Measurements from ENCODE around the gene PIGU.

The PIGU gene

GRCh38 chr20:34570859-34571306, 106.0 kb downstream of the PIGU start:
- peaks cover 7% of the 10 kb centered on the region; the same call in 1 of the 2 replicates for H3K4me1 ChIP-seq (ENCODE audit: control insufficient read depth, low read length)
- H3K9me2 ChIP-seq (replicated peaks; ENCODE audit: control insufficient read depth, low read length): no peaks in the 10 kb centered on the region
- H3K4me3 ChIP-seq (ENCODE audit: low read length): no peak overlapping the region
- no peaks in the 10 kb centered on the region for H4K20me1 ChIP-seq (ENCODE audit: control insufficient read depth, insufficient read depth, low read depth, low read length)
- no peak overlapping the region for H3K4me2 ChIP-seq (ENCODE audit: low read length)
- no peaks in the 10 kb centered on the region for H3K79me2 ChIP-seq (ENCODE audit: control insufficient read depth, low read length)
- no peak for TF ChIP-seq EZH2phosphoT487 (IDR thresholded peaks at IDR 0.05; ENCODE audit: borderline replicate concordance, low read length)
- no peak for TF ChIP-seq CTCF (IDR thresholded peaks at IDR 0.05; ENCODE audit: low read depth, low read length, poor library complexity, severe bottlenecking)
- H3K9me3 ChIP-seq (ENCODE audit: control insufficient read depth, insufficient read depth, low read length): no peaks in the 10 kb centered on the region
- peaks cover 6% of the 10 kb centered on the region; the same call in 1 of the 2 replicates for H3K36me3 ChIP-seq (ENCODE audit: control insufficient read depth, low read length)
- H3K27ac ChIP-seq (ENCODE audit: low read depth, low read length): no peak overlapping the region
- no peaks in the 10 kb centered on the region for H3F3A ChIP-seq (ENCODE audit: control insufficient read depth, insufficient read depth)
- no peaks in the 10 kb centered on the region for H3K27me3 ChIP-seq (ENCODE audit: control insufficient read depth, low read length)

GRCh38 chr20:34569598-34569997, 107.3 kb downstream of the PIGU start:
- no peaks in the 10 kb centered on the region for H4K20me1 ChIP-seq (ENCODE audit: control insufficient read depth, insufficient read depth, low read depth, low read length)
- H3K4me3 ChIP-seq (ENCODE audit: low read length): no peak overlapping the region
- no peaks in the 10 kb centered on the region; the same call in 1 of the 2 replicates for H3F3A ChIP-seq (ENCODE audit: control insufficient read depth, insufficient read depth)
- H3K9me3 ChIP-seq (ENCODE audit: control insufficient read depth, insufficient read depth, low read length): no peaks in the 10 kb centered on the region
- peaks cover 6% of the 10 kb centered on the region; the same call in 1 of the 2 replicates for H3K36me3 ChIP-seq (ENCODE audit: control insufficient read depth, low read length)
- peaks cover 7% of the 10 kb centered on the region; the same call in 1 of the 2 replicates for H3K4me1 ChIP-seq (ENCODE audit: control insufficient read depth, low read length)
- no peak overlapping the region for H3K4me2 ChIP-seq (ENCODE audit: low read length)
- no peaks in the 10 kb centered on the region for H3K9me2 ChIP-seq (replicated peaks; ENCODE audit: control insufficient read depth, low read length)
- TF ChIP-seq CTCF (IDR thresholded peaks at IDR 0.05; ENCODE audit: low read depth, low read length, poor library complexity, severe bottlenecking) (no peak), EZH2phosphoT487 (IDR thresholded peaks at IDR 0.05; ENCODE audit: borderline replicate concordance, low read length) (no peak)
- no peaks in the 10 kb centered on the region for H3K27me3 ChIP-seq (ENCODE audit: control insufficient read depth, low read length)
- no peaks in the 10 kb centered on the region for H3K79me2 ChIP-seq (ENCODE audit: control insufficient read depth, low read length)
- no peak overlapping the region for H3K27ac ChIP-seq (ENCODE audit: low read depth, low read length)

- H3K4me2 ChIP-seq (ENCODE audit: low read length): no peak overlapping the region
- H3K36me3 ChIP-seq (ENCODE audit: control insufficient read depth, low read length): peaks cover 2% of the 10 kb centered on the region; the same call in 1 of the 2 replicates
- no peak overlapping the region for H3K4me3 ChIP-seq (ENCODE audit: low read length)
- no peaks in the 10 kb centered on the region for H3K9me3 ChIP-seq (ENCODE audit: control insufficient read depth, insufficient read depth, low read length)
- no peaks in the 10 kb centered on the region for H3K9me2 ChIP-seq (replicated peaks; ENCODE audit: control insufficient read depth, low read length)
- no peaks in the 10 kb centered on the region; the same call in 1 of the 2 replicates for H3F3A ChIP-seq (ENCODE audit: control insufficient read depth, insufficient read depth)
- no peaks in the 10 kb centered on the region for H3K79me2 ChIP-seq (ENCODE audit: control insufficient read depth, low read length)
- no peak for TF ChIP-seq EZH2phosphoT487 (IDR thresholded peaks at IDR 0.05; ENCODE audit: borderline replicate concordance, low read length)
- no peak for TF ChIP-seq CTCF (IDR thresholded peaks at IDR 0.05; ENCODE audit: low read depth, low read length, poor library complexity, severe bottlenecking)
- H3K27me3 ChIP-seq (ENCODE audit: control insufficient read depth, low read length): no peaks in the 10 kb centered on the region
- H4K20me1 ChIP-seq (ENCODE audit: control insufficient read depth, insufficient read depth, low read depth, low read length): no peaks in the 10 kb centered on the region
- H3K4me1 ChIP-seq (ENCODE audit: control insufficient read depth, low read length): peaks cover 7% of the 10 kb centered on the region; the same call in 1 of the 2 replicates
- no peak overlapping the region for H3K27ac ChIP-seq (ENCODE audit: low read depth, low read length)
These were observed 108.7 kb downstream of the PIGU start for GRCh38 chr20:34567892-34568865.

All from DOHH2 (cell line).